ENCODE data around the gene CA10.

CA10 gene

GRCh38 chr17:51817955-51818354 lies 340.6 kb downstream of the CA10 start:
- TF ChIP-seq GABPA (IDR thresholded peaks at IDR 0.05; ENCODE audit: low read depth), result no peak
- TF ChIP-seq POLR2AphosphoS5 (IDR thresholded peaks at IDR 0.05; ENCODE audit: low read depth), result no peak
- no peak for TF ChIP-seq SPI1 (IDR thresholded peaks at IDR 0.05; ENCODE audit: borderline replicate concordance, low read depth)
- TF ChIP-seq, protein P1, sequence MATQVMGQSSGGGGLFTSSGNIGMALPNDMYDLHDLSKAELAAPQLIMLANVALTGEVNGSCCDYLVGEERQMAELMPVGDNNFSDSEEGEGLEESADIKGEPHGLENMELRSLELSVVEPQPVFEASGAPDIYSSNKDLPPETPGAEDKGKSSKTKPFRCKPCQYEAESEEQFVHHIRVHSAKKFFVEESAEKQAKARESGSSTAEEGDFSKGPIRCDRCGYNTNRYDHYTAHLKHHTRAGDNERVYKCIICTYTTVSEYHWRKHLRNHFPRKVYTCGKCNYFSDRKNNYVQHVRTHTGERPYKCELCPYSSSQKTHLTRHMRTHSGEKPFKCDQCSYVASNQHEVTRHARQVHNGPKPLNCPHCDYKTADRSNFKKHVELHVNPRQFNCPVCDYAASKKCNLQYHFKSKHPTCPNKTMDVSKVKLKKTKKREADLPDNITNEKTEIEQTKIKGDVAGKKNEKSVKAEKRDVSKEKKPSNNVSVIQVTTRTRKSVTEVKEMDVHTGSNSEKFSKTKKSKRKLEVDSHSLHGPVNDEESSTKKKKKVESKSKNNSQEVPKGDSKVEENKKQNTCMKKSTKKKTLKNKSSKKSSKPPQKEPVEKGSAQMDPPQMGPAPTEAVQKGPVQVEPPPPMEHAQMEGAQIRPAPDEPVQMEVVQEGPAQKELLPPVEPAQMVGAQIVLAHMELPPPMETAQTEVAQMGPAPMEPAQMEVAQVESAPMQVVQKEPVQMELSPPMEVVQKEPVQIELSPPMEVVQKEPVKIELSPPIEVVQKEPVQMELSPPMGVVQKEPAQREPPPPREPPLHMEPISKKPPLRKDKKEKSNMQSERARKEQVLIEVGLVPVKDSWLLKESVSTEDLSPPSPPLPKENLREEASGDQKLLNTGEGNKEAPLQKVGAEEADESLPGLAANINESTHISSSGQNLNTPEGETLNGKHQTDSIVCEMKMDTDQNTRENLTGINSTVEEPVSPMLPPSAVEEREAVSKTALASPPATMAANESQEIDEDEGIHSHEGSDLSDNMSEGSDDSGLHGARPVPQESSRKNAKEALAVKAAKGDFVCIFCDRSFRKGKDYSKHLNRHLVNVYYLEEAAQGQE (IDR thresholded peaks at IDR 0.05; ENCODE audit: insufficient replicate concordance, low read depth), result no peak
- no peak for TF ChIP-seq CTCF (IDR thresholded peaks at IDR 0.05; ENCODE audit: insufficient read depth, low read length)
- H3K27me3 ChIP-seq (ENCODE audit: insufficient read depth, poor library complexity, severe bottlenecking), result no peaks in the 10 kb centered on the region
- DNase-seq (ENCODE audit: low read depth in 1 of 2, low spot score in 1 of 2), result no peak
- H3K27ac ChIP-seq (replicated peaks), result no peak overlapping the region
- H3K4me3 ChIP-seq (replicated peaks; ENCODE audit: insufficient read depth, low read length), result no peak overlapping the region

GRCh38 chr17:51817117-51817516 lies 341.4 kb downstream of the CA10 start:
- Histone ChIP-seq H3K27ac (replicated peaks) (no peak overlapping the region), H3K4me3 (replicated peaks; ENCODE audit: insufficient read depth, low read length) (no peak overlapping the region), H3K27me3 (ENCODE audit: insufficient read depth, poor library complexity, severe bottlenecking) (no peaks in the 10 kb centered on the region)
- no peak for DNase-seq (ENCODE audit: low read depth in 1 of 2, low spot score in 1 of 2)
- TF ChIP-seq POLR2AphosphoS5 (IDR thresholded peaks at IDR 0.05; ENCODE audit: low read depth) (no peak), CTCF (IDR thresholded peaks at IDR 0.05; ENCODE audit: insufficient read depth, low read length) (no peak), GABPA (IDR thresholded peaks at IDR 0.05; ENCODE audit: low read depth) (no peak), SPI1 (IDR thresholded peaks at IDR 0.05; ENCODE audit: borderline replicate concordance, low read depth) (no peak)
- TF ChIP-seq, protein P1 (IDR thresholded peaks at IDR 0.05; ENCODE audit: insufficient replicate concordance, low read depth), result no peak

DNA sequence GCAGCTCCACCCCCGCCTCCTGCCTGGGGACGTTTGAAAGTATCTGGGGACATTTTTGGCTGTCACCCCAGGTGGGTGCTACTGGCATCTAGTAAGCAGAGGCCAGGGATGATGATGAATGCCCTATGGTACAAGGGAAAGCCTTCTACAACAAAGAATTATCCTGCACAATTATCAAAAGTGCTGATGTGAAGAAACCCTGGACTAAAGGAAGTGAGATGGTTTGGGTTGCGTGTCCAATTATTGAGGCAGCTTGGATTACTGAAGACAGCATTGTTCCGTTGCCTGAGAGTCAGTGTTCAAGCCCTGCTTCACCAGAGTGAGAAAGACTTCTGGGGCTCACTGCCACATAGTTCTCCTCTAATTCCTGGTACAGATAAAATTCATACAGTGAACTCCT lies 343.4 kb downstream of the CA10 start:
- DNase-seq (ENCODE audit: low read depth in 1 of 2, low spot score in 1 of 2), result no peak
- TF ChIP-seq CTCF (IDR thresholded peaks at IDR 0.05; ENCODE audit: insufficient read depth, low read length) (no peak), POLR2AphosphoS5 (IDR thresholded peaks at IDR 0.05; ENCODE audit: low read depth) (no peak), SPI1 (IDR thresholded peaks at IDR 0.05; ENCODE audit: borderline replicate concordance, low read depth) (no peak), GABPA (IDR thresholded peaks at IDR 0.05; ENCODE audit: low read depth) (no peak)
- TF ChIP-seq, protein P1 (IDR thresholded peaks at IDR 0.05; ENCODE audit: insufficient replicate concordance, low read depth), result no peak
- Histone ChIP-seq H3K27me3 (ENCODE audit: insufficient read depth, poor library complexity, severe bottlenecking) (no peaks in the 10 kb centered on the region), H3K4me3 (replicated peaks; ENCODE audit: insufficient read depth, low read length) (no peak overlapping the region), H3K27ac (replicated peaks) (no peak overlapping the region)

All from HL-60 (cell line).